AG04450 (cell line): Measurements from ENCODE around the gene FAM200A. TPM values are rescaled to one million over a fixed set of nuclear protein-coding genes. Genes with fewer than 3 reads are reported as not detected.

Experiments
- CTCF ChIA-PET: fragments of 300-600, 350-600 bp; formaldehyde crosslinking; extraction: SDS; loops from one replicate; lab custom pipeline; 2022; ENCODE audit warnings: antibody characterized with exemption, inconsistent platforms; lab: Charles Lee
- POLR2A ChIA-PET: fragments of 350-600 bp; formaldehyde crosslinking; extraction: SDS; loops from one replicate; lab custom pipeline; 2021; ENCODE audit warnings: antibody characterized with exemption, inconsistent platforms; lab: Yijun Ruan, JAX
- DNase-seq: peaks from one replicate; pipeline ENCODE4 v3.0.0-alpha.2; 2011; ENCODE audit warnings: low read depth, low spot score
- H3K27ac ChIP-seq: one replicate; pipeline ENCODE4 v1.5.1; 2012; ENCODE audit warnings: low read depth, low read length, control low read depth
- H3K27me3 ChIP-seq: one replicate; pipeline ENCODE4 v1.6.0; 2012; ENCODE audit warnings: low read length; ENCODE audit not compliant: control insufficient read depth, insufficient read depth
- H3K4me3 ChIP-seq: 2 replicates; pipeline ENCODE4 v1.5.1; 2011; ENCODE audit warnings: mild to moderate bottlenecking, low read depth, low read length, control low read depth
- H3K9me3 ChIP-seq: 2 replicates; pipeline ENCODE4 v1.5.1; 2012; ENCODE audit warnings: low read length; ENCODE audit not compliant: control insufficient read depth, insufficient read depth
- CTCF ChIP-seq: IDR thresholded peaks from 2 replicates; pipeline ENCODE4 v1.5.1; 2011; ENCODE audit warnings: low read depth, low read length, control low read depth, inconsistent platforms
- polyA plus RNA-seq: library from polyadenylated mRNA; depleted of rRNA; stranded (reverse); fragments of >200 nt; gene quantifications from 2 replicates; pipeline ENCODE4 v1.2.3, GENCODE V29; 2011

FAM200A gene
- polyA plus RNA-seq, 1 experiment, result 11.8 TPM

GRCh38 chr7:99562832-99563231 is 10.9 kb upstream of the FAM200A start:
- H3K27ac ChIP-seq, result peak overlapping the region; percentile 88
- ChIA-PET CTCF (no interaction called here), POLR2A (no interaction called here)
- H3K9me3 ChIP-seq, result peaks cover 5% of the 10 kb centered on the region; the same call in 1 of the 2 replicates
- no peaks in the 10 kb centered on the region for H3K27me3 ChIP-seq
- TF ChIP-seq CTCF, result no peak
- peak overlapping the region; percentile 20; the same call in 1 of the 2 replicates for H3K4me3 ChIP-seq
- DNase-seq, result peak; percentile 96

GRCh38 chr7:99562114-99562784 is 10.3 kb upstream of the FAM200A start:
- Histone ChIP-seq H3K9me3 (peaks cover 5% of the 10 kb centered on the region; the same call in 1 of the 2 replicates), H3K4me3 (peak overlapping the region; percentile 20; the same call in 1 of the 2 replicates), H3K27me3 (no peaks in the 10 kb centered on the region), H3K27ac (peak overlapping the region; percentile 88)
- ChIA-PET POLR2A (no interaction called here), CTCF (no interaction called here)
- TF ChIP-seq CTCF, result no peak
- no peak for DNase-seq

- ChIA-PET CTCF (no interaction called here), POLR2A (no interaction called here)
- TF ChIP-seq CTCF, result no peak
- no peak for DNase-seq
- Histone ChIP-seq H3K27me3 (no peaks in the 10 kb centered on the region), H3K4me3 (no peak overlapping the region), H3K9me3 (peaks cover 5% of the 10 kb centered on the region; the same call in 1 of the 2 replicates), H3K27ac (peak overlapping the region; percentile 88)
Measured at GRCh38 chr7:99561737-99562051, 9.8 kb upstream of the FAM200A start.

GRCh38 chr7:99560834-99561736 is 9.2 kb upstream of the FAM200A start:
- POLR2A ChIA-PET, result no interaction called here
- DNase-seq, result no peak
- CTCF ChIA-PET, result no interaction called here
- no peak for TF ChIP-seq CTCF
- H3K27me3 ChIP-seq, result no peaks in the 10 kb centered on the region
- H3K27ac ChIP-seq, result peak overlapping the region; percentile 88
- H3K9me3 ChIP-seq, result peaks cover 5% of the 10 kb centered on the region; the same call in 1 of the 2 replicates
- H3K4me3 ChIP-seq, result no peak overlapping the region
